Activated naive CD8-positive, alpha-beta T cell treated with anti-CD3 and anti-CD28 coated beads, Interleukin-2, amount 10 ng/mL, durations not matched to agents 7 days and 5 days (primary cell): ENCODE measurements around the gene CYP4F8. TPM values are rescaled to one million over a fixed set of nuclear protein-coding genes. Genes with fewer than 3 reads are reported as not detected.
"Not testable (repeated sequence)": the region's sequence is repeated elsewhere in the genome, so short reads cannot be mapped to it uniquely, and the experiment has no call there.

Experiments used
- ATAC-seq: fragments of 150-1000 bp; cut with Tn5 transposase; one replicate; pipeline ENCODE4 v1.10.0; 2021; ENCODE audit warnings: low read depth, moderate library complexity
- POLR2A ChIA-PET: fragments of 350-600 bp; sonication (Branson Sonifier 250); formaldehyde crosslinking; loops from one replicate; lab custom pipeline; 2021; ENCODE audit warnings: antibody characterized with exemption; lab: Charles Lee
- DNase-seq: peaks from one replicate; pipeline ENCODE4 v3.0.0; 2021
- H3K27ac Mint-ChIP-seq: one replicate; pipeline ENCODE4 v1.8.0; 2022; ENCODE audit warnings: mild to moderate bottlenecking, mixed read lengths
- H3K27me3 Mint-ChIP-seq: one replicate; pipeline ENCODE4 v1.8.0; 2022; ENCODE audit warnings: mild to moderate bottlenecking, moderate library complexity, mixed read lengths
- H3K36me3 Mint-ChIP-seq: one replicate; pipeline ENCODE4 v1.8.0; 2021; ENCODE audit warnings: mild to moderate bottlenecking, mixed read lengths
- H3K4me1 Mint-ChIP-seq: one replicate; pipeline ENCODE4 v1.8.0; 2021; ENCODE audit warnings: mixed read lengths
- H3K4me3 Mint-ChIP-seq: one replicate; pipeline ENCODE4 v1.8.0; 2022; ENCODE audit warnings: mild to moderate bottlenecking, moderate library complexity, mixed read lengths
- H3K9me3 Mint-ChIP-seq: one replicate; pipeline ENCODE4 v1.8.0; 2021; ENCODE audit warnings: mixed read lengths
- total RNA-seq, 2 experiments: library from RNA; stranded (reverse); gene quantifications; one replicate each; pipeline ENCODE4 v1.2.3, GENCODE V29; 2021

CYP4F8 gene
- total RNA-seq, 2 experiments from 2014 or later, result not detected

DNA sequence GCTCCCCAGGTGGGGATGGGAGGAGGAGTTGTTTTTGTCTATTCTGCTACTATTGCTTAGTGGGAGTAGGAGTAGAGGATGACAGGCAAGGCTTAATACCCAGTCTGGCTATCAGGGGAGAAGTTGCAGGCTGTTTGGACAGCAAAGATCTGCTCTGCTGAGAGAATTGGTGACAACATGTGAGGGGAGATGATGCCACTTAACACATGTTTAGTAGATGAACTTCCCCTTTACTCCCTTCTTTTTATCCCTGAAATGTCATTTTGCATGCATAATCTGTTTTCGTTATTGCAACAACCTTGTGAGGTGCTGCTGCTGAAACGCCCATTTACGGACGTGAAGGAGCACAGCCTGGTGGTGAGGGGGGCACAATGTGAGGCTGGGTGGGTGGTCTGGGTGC is 54.9 kb downstream of the CYP4F8 start:
- DNase-seq, result no peak
- ATAC-seq, result no peak
- no peaks in the 10 kb centered on the region for H3K9me3 Mint-ChIP-seq

GRCh38 chr19:15671237-15671821 is 56.3 kb downstream of the CYP4F8 start:
- no peaks in the 10 kb centered on the region for H3K9me3 Mint-ChIP-seq
- DNase-seq (no peak), ATAC-seq (no peak)
- no peaks in the 10 kb centered on the region for H3K36me3 Mint-ChIP-seq
- H3K27ac Mint-ChIP-seq, result no peak overlapping the region
- no peak overlapping the region for H3K4me3 Mint-ChIP-seq
- H3K4me1 Mint-ChIP-seq, result peaks cover 3% of the 10 kb centered on the region
- POLR2A ChIA-PET, result no interaction called here
- no peaks in the 10 kb centered on the region for H3K27me3 Mint-ChIP-seq

More for the DNA sequence above, 54.9 kb downstream of the CYP4F8 start:
- Mint-ChIP-seq H3K4me3 (no peak overlapping the region), H3K27ac (no peak overlapping the region), H3K4me1 (peaks cover 3% of the 10 kb centered on the region), H3K27me3 (no peaks in the 10 kb centered on the region), H3K36me3 (no peaks in the 10 kb centered on the region)
- POLR2A ChIA-PET, result no interaction called here

GRCh38 chr19:15671891-15672579 is 57.0 kb downstream of the CYP4F8 start:
- ATAC-seq, result no peak
- H3K27me3 Mint-ChIP-seq, result no peaks in the 10 kb centered on the region
- H3K36me3 Mint-ChIP-seq, result no peaks in the 10 kb centered on the region
- no peak for DNase-seq
- no peak overlapping the region for H3K4me3 Mint-ChIP-seq
- POLR2A ChIA-PET, result no interaction called here
- no peaks in the 10 kb centered on the region for H3K9me3 Mint-ChIP-seq
- no peak overlapping the region for H3K27ac Mint-ChIP-seq
- H3K4me1 Mint-ChIP-seq, result peaks cover 3% of the 10 kb centered on the region

- peaks cover 3% of the 10 kb centered on the region for H3K4me1 Mint-ChIP-seq
- no peaks in the 10 kb centered on the region for H3K36me3 Mint-ChIP-seq
- POLR2A ChIA-PET, result no interaction called here
- no peak within 1 kb of the TSS for H3K27ac Mint-ChIP-seq
- no peaks in the 10 kb centered on the region for H3K27me3 Mint-ChIP-seq
- no peak for ATAC-seq
- no peak for DNase-seq
- no peak within 1 kb of the TSS for H3K4me3 Mint-ChIP-seq
- no peaks in the 10 kb centered on the region for H3K9me3 Mint-ChIP-seq
Measured at GRCh38 chr19:15672580-15673175, 57.7 kb downstream of the CYP4F8 start, which contains the start of gene CYP4F12. Gene CYP4F12 (plus strand): TSS chr19:15673087. CDS start chr19:15673530, 443 bp downstream.

DNA sequence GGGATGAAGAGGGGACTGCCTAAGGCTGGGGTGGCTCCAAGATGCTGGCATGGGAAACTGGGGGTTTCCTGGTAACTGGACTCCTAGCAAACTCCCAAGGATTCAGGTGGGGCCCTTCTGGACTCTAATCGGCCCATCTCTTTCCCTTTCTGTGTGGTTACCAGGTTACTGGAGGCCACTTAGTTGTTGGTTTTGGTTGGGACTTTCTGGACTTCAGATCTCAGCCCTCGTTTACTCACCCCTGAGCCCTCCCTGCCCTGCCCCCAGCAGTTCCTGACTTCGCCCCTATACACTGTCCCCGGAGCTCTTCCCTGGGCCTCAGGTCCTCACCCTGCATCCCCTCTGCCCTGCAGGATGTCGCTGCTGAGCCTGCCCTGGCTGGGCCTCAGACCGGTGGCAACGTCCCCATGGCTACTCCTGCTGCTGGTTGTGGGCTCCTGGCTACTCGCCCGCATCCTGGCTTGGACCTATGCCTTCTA is 58.2 kb downstream of the CYP4F8 start:
- POLR2A ChIA-PET, result no interaction called here
- ATAC-seq (no peak), DNase-seq (no peak)
- H3K27ac Mint-ChIP-seq, result no peak overlapping the region
- H3K4me3 Mint-ChIP-seq, result no peak overlapping the region
- no peaks in the 10 kb centered on the region for H3K27me3 Mint-ChIP-seq
- H3K4me1 Mint-ChIP-seq, result peaks cover 3% of the 10 kb centered on the region
- H3K9me3 Mint-ChIP-seq, result no peaks in the 10 kb centered on the region
- H3K36me3 Mint-ChIP-seq, result no peaks in the 10 kb centered on the region

- DNase-seq (no peak), ATAC-seq (no peak)
- Mint-ChIP-seq H3K4me1 (peaks cover 3% of the 10 kb centered on the region), H3K27ac (no peak overlapping the region), H3K36me3 (no peaks in the 10 kb centered on the region), H3K4me3 (no peak overlapping the region), H3K27me3 (no peaks in the 10 kb centered on the region), H3K9me3 (no peaks in the 10 kb centered on the region)
- POLR2A ChIA-PET, result no interaction called here
Measured at GRCh38 chr19:15675560-15675959, 60.5 kb downstream of the CYP4F8 start.

DNA sequence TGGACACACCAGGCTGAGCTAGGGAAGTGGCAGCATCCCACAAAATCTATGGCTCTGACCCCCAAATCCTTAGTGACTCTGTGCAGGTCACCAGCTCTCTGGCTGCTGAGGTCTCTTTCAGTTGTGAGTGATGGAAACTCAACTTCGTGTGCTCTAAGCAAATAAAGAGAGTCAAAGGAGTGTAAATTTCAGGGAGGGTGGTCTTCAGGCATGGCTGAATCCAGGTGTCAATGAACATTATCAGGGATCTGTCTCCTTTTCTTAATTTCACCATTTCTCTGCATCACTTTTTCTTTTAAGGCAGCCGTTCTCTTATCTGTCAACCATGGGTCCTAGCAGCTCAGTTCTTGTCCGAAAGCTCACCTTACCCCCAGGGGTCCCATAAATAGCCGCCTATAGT is 64.1 kb downstream of the CYP4F8 start:
- ATAC-seq (no peak), DNase-seq (no peak)
- H3K4me3 Mint-ChIP-seq, result no peak overlapping the region
- no peaks in the 10 kb centered on the region for H3K9me3 Mint-ChIP-seq
- peaks cover 3% of the 10 kb centered on the region for H3K4me1 Mint-ChIP-seq
- POLR2A ChIA-PET, result no interaction called here
- no peaks in the 10 kb centered on the region for H3K27me3 Mint-ChIP-seq
- H3K36me3 Mint-ChIP-seq, result no peaks in the 10 kb centered on the region
- no peak overlapping the region for H3K27ac Mint-ChIP-seq

- DNase-seq, POLR2A ChIA-PET, H3K36me3 Mint-ChIP-seq, H3K4me1 Mint-ChIP-seq, H3K27me3 Mint-ChIP-seq, H3K27ac Mint-ChIP-seq, H3K9me3 Mint-ChIP-seq, ATAC-seq, H3K4me3 Mint-ChIP-seq: not testable (repeated sequence)
Measured at GRCh38 chr19:15679865-15680264, 64.8 kb downstream of the CYP4F8 start.

Other genes starting within 250 kb of the CYP4F8 start
- gene AKAP8, start 235.4 kb upstream of the CYP4F8 start, total RNA-seq, result 10 to 100 TPM; 57.4 to 59.1 TPM
- 100 to 1,000 TPM; 146 to 149 TPM for gene AKAP8L, start 196.2 kb upstream of the CYP4F8 start, total RNA-seq
- gene WIZ, start 165.3 kb upstream of the CYP4F8 start, total RNA-seq, result 10 to 100 TPM; 28.4 to 29.3 TPM
- 100 to 1,000 TPM; 168 to 172 TPM for gene RASAL3, start 150.7 kb upstream of the CYP4F8 start, total RNA-seq
- gene PGLYRP2, start 135.7 kb upstream of the CYP4F8 start, total RNA-seq, result under 1 TPM; 0.19 to 0.40 TPM
- 1 to 10 TPM; 3.2 to 3.4 TPM for gene CYP4F22, start 106.7 kb upstream of the CYP4F8 start, total RNA-seq
- not detected for gene CYP4F3, start 25.7 kb downstream of the CYP4F8 start, total RNA-seq
- 1 to 10 TPM; 2.4 to 3.1 TPM for gene CYP4F12, start 57.9 kb downstream of the CYP4F8 start, total RNA-seq
- gene OR10H2, start 112.8 kb downstream of the CYP4F8 start, total RNA-seq, result not detected
- not detected for gene OR10H3, start 122.8 kb downstream of the CYP4F8 start, total RNA-seq
- gene OR10H5, start 172.4 kb downstream of the CYP4F8 start, total RNA-seq, result not detected
- gene OR10H1, start 200.4 kb downstream of the CYP4F8 start, total RNA-seq, result not detected